Omental fat pad (tissue), 4 donors: Measurements from ENCODE around the gene TYK2. TPM values are rescaled to one million over a fixed set of nuclear protein-coding genes. Genes with fewer than 3 reads are reported as not detected.
"Not testable (repeated sequence)": the region's sequence is repeated elsewhere in the genome, so short reads cannot be mapped to it uniquely, and the experiment has no call there.

ENCODE experiments used
- ATAC-seq: fragments of 150-250 bp; one replicate; pipeline ENCODE4 v1.9.1; 2016; ENCODE audit warnings: mild to moderate bottlenecking, moderate library complexity; ENCODE audit not compliant: low FRiP score
- DNase-seq: peaks from one replicate; pipeline ENCODE4 v3.0.0-alpha.2; 2019; ENCODE audit warnings: low spot score
- CTCF ChIP-seq, 3 donors: fragments of 450-650 bp; IDR thresholded peaks; one replicate each; pipeline ENCODE4 v1.5.1; 2016 to 2017; ENCODE audit warnings: antibody characterized with exemption in 3 of 3, mild to moderate bottlenecking in 3 of 3, moderate library complexity in 2 of 3
- total RNA-seq, 4 donors: library from RNA; depleted of rRNA; stranded (reverse); fragments of >200 nt; gene quantifications; one replicate each; pipeline ENCODE4 v1.1.0, GENCODE V29; 2016

Gene TYK2
- total RNA-seq, 4 donors from 2014 or later: 60.2 to 137 (median 76.9) TPM

- DNase-seq (no peak), ATAC-seq (no peak)
- no peak for TF ChIP-seq CTCF (IDR thresholded peaks at IDR 0.05)
Observed at GRCh38 chr19:10406191-10406590, 25.8 kb upstream of the TYK2 start.

GRCh38 chr19:10404888-10405820 is 24.8 kb upstream of the TYK2 start:
- ATAC-seq (no peak), DNase-seq (no peak)
- no peak for TF ChIP-seq CTCF (IDR thresholded peaks at IDR 0.05)

- no peak for TF ChIP-seq CTCF (IDR thresholded peaks at IDR 0.05)
- ATAC-seq: peak; percentile 86
- DNase-seq: peak; percentile 94
Observed at GRCh38 chr19:10403137-10404021, 23.0 kb upstream of the TYK2 start, which contains the start of gene CDC37. Gene CDC37, minus strand, starts transcription at chr19:10403542. Its CDS starts 63 bp downstream, at chr19:10403479.

DNA sequence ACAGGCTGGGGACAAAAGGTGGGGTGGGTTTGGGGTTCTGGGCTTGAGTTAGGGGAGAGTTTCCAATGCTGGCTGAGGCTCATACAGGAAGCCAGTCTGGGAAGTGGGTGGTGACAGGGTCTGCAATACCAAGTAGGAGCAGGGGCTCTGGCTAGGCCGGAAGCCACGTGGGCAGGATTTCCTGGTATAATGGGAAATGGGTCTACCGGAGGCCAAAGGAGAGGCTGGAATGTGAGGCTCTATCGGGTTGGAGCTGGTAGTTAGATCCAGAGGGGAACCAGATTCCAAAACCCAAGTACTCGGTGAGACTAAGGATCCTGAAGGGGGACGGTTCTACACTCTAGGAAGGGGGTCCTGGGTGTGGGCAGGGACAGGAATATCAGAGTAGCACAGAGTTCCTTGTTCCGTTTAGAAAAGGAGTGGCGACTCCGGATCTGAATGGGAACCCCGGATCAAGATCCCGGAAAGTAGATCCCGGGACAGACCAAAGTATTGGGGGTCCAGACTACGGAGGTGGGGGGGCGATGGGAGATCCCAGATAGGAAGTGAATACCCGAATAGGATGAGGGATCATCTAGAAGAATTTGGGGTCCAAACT is 22.2 kb upstream of the TYK2 start:
- DNase-seq (no peak), ATAC-seq (no peak)
- no peak for TF ChIP-seq CTCF (IDR thresholded peaks at IDR 0.05)

DNA sequence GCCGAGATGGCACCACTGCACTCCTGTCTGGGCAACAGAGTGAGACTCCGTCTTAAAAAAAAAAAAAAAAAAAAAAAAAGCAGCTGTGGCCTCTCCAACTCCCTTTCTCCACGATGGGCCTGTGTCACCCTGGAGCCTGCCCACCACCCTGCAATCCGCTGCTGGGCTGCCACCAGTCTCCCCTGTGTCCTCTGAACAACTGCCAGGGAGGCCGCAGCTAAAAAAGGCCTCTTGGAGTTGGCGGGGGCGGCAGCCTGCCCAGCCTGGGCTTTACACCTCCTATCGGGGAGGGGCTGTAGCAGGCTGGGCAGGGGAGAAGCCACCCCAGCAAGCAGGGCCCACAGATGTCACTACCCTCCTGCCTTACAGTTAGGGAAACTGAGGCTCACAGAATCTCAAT is 19.5 kb upstream of the TYK2 start:
- ATAC-seq (no peak), DNase-seq (no peak)
- TF ChIP-seq CTCF (IDR thresholded peaks at IDR 0.05): no peak

DNA sequence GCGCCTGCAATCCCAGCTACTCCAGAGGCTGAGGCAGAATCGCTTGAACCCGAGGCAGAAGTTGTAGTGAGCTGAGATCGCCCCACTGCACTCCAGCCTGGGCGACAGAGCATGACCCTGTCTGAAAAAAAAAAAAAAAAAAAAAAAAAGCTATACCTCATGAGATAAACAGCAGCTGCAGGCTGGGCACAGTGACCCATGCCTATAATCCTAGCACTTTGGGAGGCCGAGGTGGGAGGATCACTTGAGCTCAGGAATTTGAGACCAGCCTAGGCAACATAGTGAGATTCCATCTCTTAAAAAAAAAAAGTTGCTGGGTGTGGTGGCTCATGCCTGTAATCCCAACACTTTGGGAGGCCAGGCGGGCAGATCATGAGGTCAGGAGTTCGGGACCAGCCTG is 19.0 kb upstream of the TYK2 start:
- ATAC-seq, DNase-seq: not testable (repeated sequence)

- ATAC-seq: no peak
- TF ChIP-seq CTCF (IDR thresholded peaks at IDR 0.05): no peak
- no peak for DNase-seq
Observed at GRCh38 chr19:10398819-10399218, 18.4 kb upstream of the TYK2 start.
